Keratinocyte (primary cell): ENCODE results near the gene SDCCAG8. TPM values are rescaled to one million over a fixed set of nuclear protein-coding genes. Genes with fewer than 3 reads are reported as not detected.

ENCODE experiments used
- DNase-seq: peaks from one replicate; pipeline ENCODE4 v3.0.0-alpha.2; 2011; ENCODE audit warnings: low read depth, missing footprints, low spot score
- FAIRE-seq: peaks from 2 replicates; lab custom pipeline; 2011; peaks lifted over from hg19 to GRCh38; lab: Jason Lieb, UNC
- H2AFZ ChIP-seq: 2 replicates; pipeline ENCODE4 v1.6.0; 2012; ENCODE audit warnings: low read length, control low read depth, inconsistent platforms; ENCODE audit not compliant: control insufficient read depth
- H3K27ac ChIP-seq: 2 replicates; pipeline ENCODE4 v1.5.1; 2011; ENCODE audit warnings: low read length; ENCODE audit not compliant: control insufficient read depth, insufficient read depth
- H3K27me3 ChIP-seq: 3 replicates; pipeline ENCODE4 v1.6.0; 2011; ENCODE audit warnings: low read length; ENCODE audit not compliant: control insufficient read depth, insufficient read depth; ENCODE audit errors: extremely low read depth
- H3K36me3 ChIP-seq, 2 experiments: 2 replicates in 1 of 2; 3 replicates in 1 of 2; pipeline ENCODE4 v1.5.1; 2011; ENCODE audit warnings: low read length in 2 of 2, mild to moderate bottlenecking in 1 of 2; ENCODE audit not compliant: control insufficient read depth in 2 of 2, insufficient read depth in 2 of 2; ENCODE audit errors: extremely low read depth in 1 of 2
- H3K4me1 ChIP-seq: 3 replicates; pipeline ENCODE4 v1.5.1; 2011; ENCODE audit warnings: low read length; ENCODE audit not compliant: control insufficient read depth, insufficient read depth; ENCODE audit errors: extremely low read depth
- H3K4me2 ChIP-seq: 3 replicates; pipeline ENCODE4 v1.6.0; 2011; ENCODE audit warnings: low read depth, low read length; ENCODE audit not compliant: control insufficient read depth, insufficient read depth; ENCODE audit errors: extremely low read depth
- H3K4me3 ChIP-seq, 3 experiments: fragments of 200-600 bp in 1 of 3; sonication (generic) in 1 of 3; 2 replicates in 2 of 3; 3 replicates in 1 of 3; pipeline ENCODE4 v1.5.1; 2011 to 2016; ENCODE audit warnings: low read length in 3 of 3, mild to moderate bottlenecking in 3 of 3, control low read depth in 2 of 3, inconsistent platforms in 1 of 3, low read depth in 1 of 3, mixed read lengths in 1 of 3, mixed run types in 1 of 3, moderate library complexity in 1 of 3; ENCODE audit not compliant: control insufficient read depth in 2 of 3, insufficient read depth in 2 of 3; ENCODE audit errors: extremely low read depth in 1 of 3
- H3K79me2 ChIP-seq: 2 replicates; pipeline ENCODE4 v1.6.0; 2012; ENCODE audit warnings: low read length; ENCODE audit not compliant: control insufficient read depth, insufficient read depth
- H3K9ac ChIP-seq: 3 replicates; pipeline ENCODE4 v1.6.0; 2011; ENCODE audit warnings: low read length; ENCODE audit not compliant: control insufficient read depth, insufficient read depth; ENCODE audit errors: extremely low read depth
- H3K9me1 ChIP-seq: 3 replicates; pipeline ENCODE4 v1.6.0; 2011; ENCODE audit warnings: low read length; ENCODE audit not compliant: control insufficient read depth, insufficient read depth; ENCODE audit errors: extremely low read depth
- H3K9me3 ChIP-seq: 2 replicates; pipeline ENCODE4 v1.5.1; 2012; ENCODE audit warnings: low read depth, low read length; ENCODE audit not compliant: control insufficient read depth
- H4K20me1 ChIP-seq: 3 replicates; pipeline ENCODE4 v1.6.0; 2011; ENCODE audit warnings: low read length; ENCODE audit not compliant: control insufficient read depth, insufficient read depth; ENCODE audit errors: extremely low read depth
- CTCF ChIP-seq, 3 experiments: IDR thresholded peaks in 1 of 3; conservative IDR thresholded peaks in 1 of 3; optimal IDR thresholded peaks in 1 of 3; 2 replicates in 2 of 3; 3 replicates in 1 of 3; pipeline versions ENCODE3 to v1.5.1; 2011; ENCODE audit warnings: low read length in 3 of 3, mild to moderate bottlenecking in 3 of 3, moderate library complexity in 2 of 3, control low read depth in 1 of 3, inconsistent platforms in 1 of 3; ENCODE audit not compliant: insufficient read depth in 2 of 3; ENCODE audit errors: extremely low read depth in 1 of 3
- EZH2 ChIP-seq: IDR thresholded peaks from one replicate; pipeline ENCODE4 v1.6.1; 2012; ENCODE audit warnings: inconsistent platforms, mild to moderate bottlenecking, low read length, moderate library complexity
- dilution Hi-C: fragments of 300-500 bp; cut with MboI; formaldehyde crosslinking; loops from one replicate; pipeline ENCODE4 v1.7.0; 2020; ENCODE audit warnings: low sequenced_read_pairs; ENCODE audit not compliant: extremely low pct_ligation_motif_present
- polyA plus RNA-seq, 5 experiments: library from polyadenylated mRNA; depleted of rRNA in 3 of 5; stranded (reverse) in 3 of 5; stranded (forward) in 1 of 5; unstranded in 1 of 5; fragments of >200 nt; gene quantifications; 1 replicate in 1 of 5; 2 replicates in 3 of 5; 3 replicates in 1 of 5; pipeline versions ENCODE4 v1.2.1 to v1.2.3, GENCODE V29; 2011 to 2012; ENCODE audit warnings: missing spikeins in 2 of 5, low read depth in 1 of 5, low replicate concordance in 1 of 5

The SDCCAG8 gene
- polyA plus RNA-seq, 1 donor (not counting 4 experiments of a cell fraction or from before 2014, with no cell fraction given), result 61.6 TPM

- no peaks in the 10 kb centered on the region for H3K9me1 ChIP-seq
- H3K4me3 ChIP-seq, result no peak overlapping the region
- H3K27me3 ChIP-seq, result no peaks in the 10 kb centered on the region
- no peak for DNase-seq
- no peak overlapping the region for H2AFZ ChIP-seq
- H4K20me1 ChIP-seq, result no peaks in the 10 kb centered on the region
- H3K9me3 ChIP-seq, result no peaks in the 10 kb centered on the region
- no peak overlapping the region for H3K9ac ChIP-seq
- TF ChIP-seq EZH2 (no peak), CTCF (optimal IDR thresholded peaks at IDR 0.05 in 1 of 3, IDR thresholded peaks at IDR 0.05 in 1 of 3, conservative IDR thresholded peaks at IDR 0.05 in 1 of 3; ENCODE audit: extremely low read depth in 1 of 3, insufficient read depth in 2 of 3, low read length in 3 of 3) (no peak)
- dilution Hi-C loops, result no loop called here
- no peak for FAIRE-seq
- peak overlapping the region; percentile 46 for H3K27ac ChIP-seq
- peaks cover 46% of the 10 kb centered on the region for H3K79me2 ChIP-seq
- peak overlapping the region; percentile 75 for H3K4me2 ChIP-seq
- peaks cover 35% of the 10 kb centered on the region for H3K4me1 ChIP-seq
- peaks cover 4 to 14% of the 10 kb centered on the region in 2 experiments for H3K36me3 ChIP-seq
Measured at GRCh38 chr1:243267471-243267880, 11.6 kb downstream of the SDCCAG8 start.

- Histone ChIP-seq H3K9me3 (no peaks in the 10 kb centered on the region), H3K27me3 (no peaks in the 10 kb centered on the region), H3K9me1 (no peaks in the 10 kb centered on the region), H3K4me2 (peak overlapping the region; percentile 75), H3K9ac (peak overlapping the region; percentile 9), H4K20me1 (no peaks in the 10 kb centered on the region), H3K79me2 (peaks cover 40% of the 10 kb centered on the region), H3K27ac (peak overlapping the region; percentile 66), H2AFZ (peak overlapping the region; percentile 5), H3K4me1 (peaks cover 35% of the 10 kb centered on the region), H3K4me3 (peak overlapping the region in 2 of 3 experiments; percentile 7 to 42), H3K36me3 (peaks cover 2 to 14% of the 10 kb centered on the region in 2 experiments)
- dilution Hi-C loops, result no loop called here
- FAIRE-seq (no peak), DNase-seq (no peak)
- TF ChIP-seq CTCF (optimal IDR thresholded peaks at IDR 0.05 in 1 of 3, IDR thresholded peaks at IDR 0.05 in 1 of 3, conservative IDR thresholded peaks at IDR 0.05 in 1 of 3; ENCODE audit: extremely low read depth in 1 of 3, insufficient read depth in 2 of 3, low read length in 3 of 3) (no peak), EZH2 (no peak)
Measured at GRCh38 chr1:243267914-243268653, 12.2 kb downstream of the SDCCAG8 start.
